ENCODE data around the gene CEP97. TPM values are rescaled to one million over a fixed set of nuclear protein-coding genes. Genes with fewer than 3 reads are reported as not detected.
"Not testable (repeated sequence)": the region's sequence is repeated elsewhere in the genome, so short reads cannot be mapped to it uniquely, and the experiment has no call there.

CEP97 gene
- 12.0 and 13.4 TPM in 2 replicates for total RNA-seq

- H3K36me3 ChIP-seq (ENCODE audit: control insufficient read depth, insufficient read depth, low read length) = peaks cover 4% of the 10 kb centered on the region
- DNase-seq (ENCODE audit: low read depth) = peak; percentile 92
- peak within 1 kb of the TSS; percentile 71 for H3K4me3 ChIP-seq (ENCODE audit: low read depth, low read length)
- H3K27me3 ChIP-seq (ENCODE audit: control insufficient read depth, insufficient read depth, low read length) = no peaks in the 10 kb centered on the region
- TF ChIP-seq CTCF (IDR thresholded peaks at IDR 0.05; ENCODE audit: insufficient read depth, low read length, severe bottlenecking) = no peak
- no peak for FAIRE-seq
These were observed at the start of gene CEP97 for GRCh38 chr3:101724329-101725193. CEP97 (plus strand) TSS chr3:101724614; CDS start chr3:101724677, 63 bp downstream.

- no peaks in the 10 kb centered on the region for H3K27me3 ChIP-seq (ENCODE audit: control insufficient read depth, insufficient read depth, low read length)
- FAIRE-seq (no peak), DNase-seq (ENCODE audit: low read depth) (no peak)
- TF ChIP-seq CTCF (IDR thresholded peaks at IDR 0.05; ENCODE audit: insufficient read depth, low read length, severe bottlenecking) = no peak
- peak overlapping the region; percentile 93 for H3K4me3 ChIP-seq (ENCODE audit: low read depth, low read length)
- H3K36me3 ChIP-seq (ENCODE audit: control insufficient read depth, insufficient read depth, low read length) = peaks cover 2% of the 10 kb centered on the region
These were observed 48.7 kb upstream of the CEP97 start for GRCh38 chr3:101675709-101676215.

- FAIRE-seq (no peak), DNase-seq (ENCODE audit: low read depth) (peak; percentile 88)
- peak overlapping the region; percentile 93 for H3K4me3 ChIP-seq (ENCODE audit: low read depth, low read length)
- no peaks in the 10 kb centered on the region for H3K27me3 ChIP-seq (ENCODE audit: control insufficient read depth, insufficient read depth, low read length)
- H3K36me3 ChIP-seq (ENCODE audit: control insufficient read depth, insufficient read depth, low read length) = no peaks in the 10 kb centered on the region
- TF ChIP-seq CTCF (IDR thresholded peaks at IDR 0.05; ENCODE audit: insufficient read depth, low read length, severe bottlenecking) = peak; percentile 12
These were observed 48.1 kb upstream of the CEP97 start for GRCh38 chr3:101676216-101676764.

- Histone ChIP-seq H3K27me3 (ENCODE audit: control insufficient read depth, insufficient read depth, low read length) (no peaks in the 10 kb centered on the region), H3K4me3 (ENCODE audit: low read depth, low read length) (peak within 1 kb of the TSS; percentile 93), H3K36me3 (ENCODE audit: control insufficient read depth, insufficient read depth, low read length) (no peaks in the 10 kb centered on the region)
- FAIRE-seq (peak; percentile 92), DNase-seq (ENCODE audit: low read depth) (peak; percentile 99)
- TF ChIP-seq CTCF (IDR thresholded peaks at IDR 0.05; ENCODE audit: insufficient read depth, low read length, severe bottlenecking) = peak; percentile 64
These were observed 47.5 kb upstream of the CEP97 start, which contains the start of gene ZBTB11 for GRCh38 chr3:101676765-101677435. ZBTB11 (minus strand) TSS chr3:101677132; CDS start chr3:101676914, 218 bp downstream.

- FAIRE-seq (no peak), DNase-seq (ENCODE audit: low read depth) (no peak)
- no peaks in the 10 kb centered on the region for H3K27me3 ChIP-seq (ENCODE audit: control insufficient read depth, insufficient read depth, low read length)
- no peak for TF ChIP-seq CTCF (IDR thresholded peaks at IDR 0.05; ENCODE audit: insufficient read depth, low read length, severe bottlenecking)
- peak overlapping the region; percentile 93 for H3K4me3 ChIP-seq (ENCODE audit: low read depth, low read length)
- peaks cover 1% of the 10 kb centered on the region for H3K36me3 ChIP-seq (ENCODE audit: control insufficient read depth, insufficient read depth, low read length)
These were observed 46.8 kb upstream of the CEP97 start for GRCh38 chr3:101677436-101678286.

GRCh38 chr3:101678837-101679236 is 45.6 kb upstream of the CEP97 start:
- H3K4me3 ChIP-seq (ENCODE audit: low read depth, low read length); DNase-seq (ENCODE audit: low read depth); FAIRE-seq; H3K36me3 ChIP-seq (ENCODE audit: control insufficient read depth, insufficient read depth, low read length); H3K27me3 ChIP-seq (ENCODE audit: control insufficient read depth, insufficient read depth, low read length): not testable (repeated sequence)
